ENCODE data around the gene ZNF334.

ZNF334 gene

GRCh38 chr20:46512943-46513844, at the start of gene ZNF334:
ZNF334 (minus strand) TSS chr20:46513559; CDS start chr20:46512102, 1,457 bp downstream.
- DNase-seq: peak; percentile 90

GRCh38 chr20:46562373-46563169, 49.2 kb upstream of the ZNF334 start:
- peak; percentile 89 for DNase-seq

GRCh38 chr20:46562009-46562372, 48.6 kb upstream of the ZNF334 start:
- no peak for DNase-seq

GRCh38 chr20:46559685-46560440, 46.5 kb upstream of the ZNF334 start:
- DNase-seq: no peak

GRCh38 chr20:46559001-46559400, 45.6 kb upstream of the ZNF334 start:
- DNase-seq: no peak

GRCh38 chr20:46558511-46558959, 45.2 kb upstream of the ZNF334 start:
- DNase-seq: peak; percentile 13

GRCh38 chr20:46557231-46557956, 44.0 kb upstream of the ZNF334 start:
- no peak for DNase-seq

- no peak for DNase-seq
Observed at GRCh38 chr20:46555370-46555956, 42.1 kb upstream of the ZNF334 start.

GRCh38 chr20:46554828-46555227, 41.5 kb upstream of the ZNF334 start:
- no peak for DNase-seq

- DNase-seq: no peak
Observed at GRCh38 chr20:46553926-46554325, 40.6 kb upstream of the ZNF334 start.

- no peak for DNase-seq
Observed at GRCh38 chr20:46552460-46553420, 39.4 kb upstream of the ZNF334 start.

- no peak for DNase-seq
Observed at GRCh38 chr20:46551522-46552381, 38.4 kb upstream of the ZNF334 start.

- DNase-seq: no peak
Observed at GRCh38 chr20:46550461-46550860, 37.1 kb upstream of the ZNF334 start, which contains the start of gene OCSTAMP. OCSTAMP (minus strand) TSS chr20:46550654; CDS start chr20:46550560, 94 bp downstream.

- DNase-seq: no peak
Observed at GRCh38 chr20:46549188-46549972, 36.0 kb upstream of the ZNF334 start.

- no peak for DNase-seq
Observed at GRCh38 chr20:46548688-46549087, 35.3 kb upstream of the ZNF334 start.

GRCh38 chr20:46547995-46548394, 34.6 kb upstream of the ZNF334 start:
- DNase-seq: no peak

- DNase-seq: no peak
Observed at GRCh38 chr20:46546936-46547335, 33.6 kb upstream of the ZNF334 start.

- DNase-seq: no peak
Observed at GRCh38 chr20:46546298-46546697, 32.9 kb upstream of the ZNF334 start.

- DNase-seq: no peak
Observed at GRCh38 chr20:46545827-46546138, 32.4 kb upstream of the ZNF334 start.
